IMR-90 (cell line): ENCODE data around the gene BAHD1. TPM values are rescaled to one million over a fixed set of nuclear protein-coding genes. Genes with fewer than 3 reads are reported as not detected.

ENCODE experiments used
- ATAC-seq: fragments of 200-7000 bp; cut with Tn5 transposase; 2 replicates; pipeline ENCODE4 v1.9.1; 2020; ENCODE audit warnings: low read depth, mild to moderate bottlenecking, moderate library complexity
- BruUV-seq: library from RNA; stranded (reverse); fragments of 400-500 nt; replicated peaks from 2 replicates; lab custom pipeline; 2021; lab: Mats Ljungman, UMichigan
- CTCF ChIA-PET: fragments of 300-600 bp; formaldehyde crosslinking; extraction: SDS; loops from one replicate; lab custom pipeline; 2021; ENCODE audit warnings: antibody characterized with exemption; lab: Yijun Ruan, JAX
- POLR2A ChIA-PET: fragments of 300-600 bp; sonication (Branson Sonifier 250); formaldehyde crosslinking; loops from one replicate; lab custom pipeline; 2022; ENCODE audit warnings: antibody characterized with exemption; ENCODE audit not compliant: unreplicated experiment; lab: Charles Lee
- DNase-seq: peaks from one replicate; pipeline ENCODE4 v3.0.0; 2013
- H2AFZ ChIP-seq: replicated peaks from 2 replicates; pipeline ENCODE3; 2013; ENCODE audit warnings: low read length, mild to moderate bottlenecking; ENCODE audit not compliant: poor library complexity
- H2AK5ac ChIP-seq: 2 replicates; pipeline ENCODE4 v1.6.1; 2013; ENCODE audit warnings: low read depth, low read length, inconsistent platforms
- H2AK9ac ChIP-seq: replicated peaks from 2 replicates; pipeline ENCODE3; 2013; ENCODE audit warnings: mild to moderate bottlenecking, low read depth, low read length, moderate library complexity; ENCODE audit not compliant: poor library complexity
- H2BK120ac ChIP-seq: 2 replicates; pipeline ENCODE4 v1.6.1; 2013; ENCODE audit warnings: low read depth, low read length, inconsistent platforms
- H2BK15ac ChIP-seq: 3 replicates; pipeline ENCODE4 v1.6.1; 2013; ENCODE audit warnings: low read depth, low read length, inconsistent platforms
- H2BK20ac ChIP-seq: 2 replicates; pipeline ENCODE4 v1.6.1; 2013; ENCODE audit warnings: low read depth, mild to moderate bottlenecking, inconsistent platforms, low read length, moderate library complexity
- H2BK5ac ChIP-seq: 2 replicates; pipeline ENCODE4 v1.6.1; 2013; ENCODE audit warnings: mild to moderate bottlenecking, low read depth, low read length, inconsistent platforms; ENCODE audit not compliant: poor library complexity, severe bottlenecking
- H3K14ac ChIP-seq: replicated peaks from 2 replicates; pipeline ENCODE4 v1.6.1; 2013; ENCODE audit warnings: low read depth, low read length, inconsistent platforms
- H3K18ac ChIP-seq: 2 replicates; pipeline ENCODE4 v1.6.1; 2013; ENCODE audit warnings: low read depth, low read length, control low read depth
- H3K23ac ChIP-seq: 2 replicates; pipeline ENCODE4 v1.6.1; 2013; ENCODE audit warnings: low read depth, low read length, inconsistent platforms
- H3K27ac ChIP-seq: 2 replicates; pipeline ENCODE4 v1.5.1; 2013; ENCODE audit warnings: mild to moderate bottlenecking, control low read depth, low read length; ENCODE audit not compliant: insufficient read depth
- H3K27me3 ChIP-seq: 2 replicates; pipeline ENCODE4 v1.6.1; 2013; ENCODE audit warnings: low read length; ENCODE audit not compliant: control insufficient read depth, insufficient read depth
- H3K36me3 ChIP-seq: 2 replicates; pipeline ENCODE4 v1.6.1; 2013; ENCODE audit warnings: low read length, mixed read lengths; ENCODE audit not compliant: control insufficient read depth, insufficient read depth
- H3K4ac ChIP-seq: 2 replicates; pipeline ENCODE4 v1.6.1; 2013; ENCODE audit warnings: low read depth, low read length, inconsistent platforms
- H3K4me1 ChIP-seq: 2 replicates; pipeline ENCODE4 v1.6.1; 2013; ENCODE audit warnings: low read length, mixed read lengths; ENCODE audit not compliant: control insufficient read depth, insufficient read depth
- H3K4me2 ChIP-seq: 2 replicates; pipeline ENCODE4 v1.6.1; 2013; ENCODE audit warnings: low read depth, mild to moderate bottlenecking, control low read depth, low read length, moderate library complexity
- H3K4me3 ChIP-seq: 2 replicates; pipeline ENCODE4 v1.5.1; 2013; ENCODE audit warnings: low read depth, mild to moderate bottlenecking, control low read depth, low read length, moderate library complexity; ENCODE audit not compliant: insufficient read depth
- H3K56ac ChIP-seq: 2 replicates; pipeline ENCODE4 v1.6.1; 2013; ENCODE audit warnings: low read length, inconsistent platforms; ENCODE audit not compliant: insufficient read depth; ENCODE audit errors: extremely low read depth
- H3K79me1 ChIP-seq, 2 experiments: 2 replicates each; pipeline ENCODE4 v1.6.1; 2013; ENCODE audit warnings: low read length in 2 of 2, inconsistent platforms in 1 of 2, low read depth in 1 of 2
- H3K9ac ChIP-seq: 2 replicates; pipeline ENCODE4 v1.6.1; 2013; ENCODE audit warnings: low read depth, low read length, control low read depth
- H3K9me1 ChIP-seq: 2 replicates; pipeline ENCODE4 v1.6.1; 2013; ENCODE audit warnings: low read length, inconsistent platforms; ENCODE audit not compliant: insufficient read depth
- H3K9me3 ChIP-seq: 2 replicates; pipeline ENCODE4 v1.6.1; 2013; ENCODE audit warnings: low read length; ENCODE audit not compliant: control insufficient read depth, insufficient read depth
- H4K20me1 ChIP-seq: 2 replicates; pipeline ENCODE4 v1.6.1; 2013; ENCODE audit warnings: low read length, inconsistent platforms; ENCODE audit not compliant: insufficient read depth
- H4K5ac ChIP-seq: 2 replicates; pipeline ENCODE4 v1.6.1; 2013; ENCODE audit warnings: mild to moderate bottlenecking, low read depth, low read length, control low read depth
- H4K8ac ChIP-seq, 2 experiments: 2 replicates each; pipeline ENCODE4 v1.6.1; 2013; ENCODE audit warnings: low read depth in 2 of 2, low read length in 2 of 2, control low read depth in 1 of 2, inconsistent platforms in 1 of 2
- H4K91ac ChIP-seq: 2 replicates; pipeline ENCODE4 v1.6.1; 2013; ENCODE audit warnings: low read depth, low read length, inconsistent platforms; ENCODE audit not compliant: insufficient read depth
- CEBPB ChIP-seq: IDR thresholded peaks from 2 replicates; pipeline ENCODE4 v1.6.1; 2012; ENCODE audit warnings: low read depth, low read length, improper control_type of control experiment
- CTCF ChIP-seq: conservative IDR thresholded peaks from 2 replicates; pipeline ENCODE4 v1.5.1; 2012; ENCODE audit warnings: mild to moderate bottlenecking, low read depth, low read length, improper control_type of control experiment
- FOS ChIP-seq: fragments of 150-350 bp; IDR thresholded peaks from 2 replicates; pipeline ENCODE4 v1.6.1; 2016; ENCODE audit warnings: low read depth, low read length
- MAFK ChIP-seq: IDR thresholded peaks from 2 replicates; pipeline ENCODE4 v1.6.1; 2012; ENCODE audit warnings: low read depth, low read length, improper control_type of control experiment
- MAZ ChIP-seq: IDR thresholded peaks from 2 replicates; pipeline ENCODE4 v1.6.1; 2012; ENCODE audit warnings: low read depth, mild to moderate bottlenecking, low read length, improper control_type of control experiment, moderate library complexity, borderline replicate concordance
- RAD21 ChIP-seq: IDR thresholded peaks from 2 replicates; pipeline ENCODE4 v1.6.1; 2012; ENCODE audit warnings: low read length, improper control_type of control experiment
- RCOR1 ChIP-seq: IDR thresholded peaks from 2 replicates; pipeline ENCODE4 v1.6.1; 2012; ENCODE audit warnings: mild to moderate bottlenecking, low read length, improper control_type of control experiment; ENCODE audit not compliant: insufficient replicate concordance
- RFX5 ChIP-seq: IDR thresholded peaks from 2 replicates; pipeline ENCODE4 v1.8.0; 2012; ENCODE audit warnings: low read depth, mild to moderate bottlenecking, low read length, moderate library complexity
- SMC3 ChIP-seq: fragments of 150-350 bp; IDR thresholded peaks from 2 replicates; pipeline ENCODE4 v1.6.1; 2016; ENCODE audit warnings: low read depth, mild to moderate bottlenecking, antibody characterized with exemption, low read length, moderate library complexity
- WGBS, 2 experiments: methylation state at CpG; one replicate each; pipeline versions ENCODE4 v1.1.5 to v1.1.7; 2013; ENCODE audit warnings: missing lambda C conversion rate in 2 of 2; ENCODE audit not compliant: insufficient read length in 1 of 2; ENCODE audit errors: extremely low coverage in 2 of 2; 5-methylcytosine and 5-hydroxymethylcytosine counted together
- dilution Hi-C: fragments of 300-500 bp; cut with HindIII; formaldehyde crosslinking; loops from one replicate; pipeline ENCODE4 v1.14.3; 2018; ENCODE audit warnings: low sequenced_read_pairs; ENCODE audit not compliant: unreplicated experiment
- in situ Hi-C: fragments of 300-500 bp; cut with MboI; formaldehyde crosslinking; loops from 3 replicates; pipeline ENCODE4 v1.14.3; 2019; ENCODE audit warnings: low sequenced_read_pairs, inconsistent platforms, mixed read lengths
- intact Hi-C: fragments of 100-400 bp; cut with micrococcal nuclease; formaldehyde crosslinking; loops from 2 replicates; pipeline ENCODE4 v1.10.0; 2022
- polyA plus RNA-seq, 3 experiments: library from polyadenylated mRNA; depleted of rRNA; stranded (reverse); fragments of >200 nt; gene quantifications; 2 replicates each; pipeline ENCODE4 v1.2.3, GENCODE V29; 2012; ENCODE audit warnings: low replicate concordance in 1 of 3
- total RNA-seq: library from RNA; depleted of rRNA; stranded (reverse); fragments of >200 nt; gene quantifications from 2 replicates; pipeline ENCODE4 v1.2.3, GENCODE V29; 2012

The BAHD1 gene
- total and polyA plus RNA-seq, 2 of the 4 experiments (the other 2 are of a cell fraction): 3.0 to 8.7 TPM

DNA sequence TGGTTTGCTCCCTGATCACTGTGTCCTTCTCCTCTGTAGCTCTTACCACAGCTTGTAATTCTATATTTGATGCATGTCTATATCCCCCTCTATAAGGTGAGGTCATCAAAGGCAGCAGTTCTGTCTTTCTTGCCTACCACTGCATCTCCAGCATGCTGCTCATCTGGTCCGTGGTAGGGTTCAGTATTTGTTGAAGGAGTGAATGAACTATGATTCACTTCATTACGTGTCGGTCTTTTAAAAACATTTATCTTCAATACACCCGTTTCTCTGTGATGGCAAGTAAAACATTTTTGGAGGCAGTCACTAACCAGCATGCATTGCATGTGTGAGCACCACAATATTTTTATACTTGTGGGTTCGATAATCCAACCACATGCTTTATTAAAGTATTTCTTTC lies 57.7 kb downstream of the BAHD1 start:
- peak overlapping the region; percentile 63 for H2AK9ac ChIP-seq
- POLR2A ChIA-PET: no interaction called here
- DNase-seq: peak; percentile 85
- in situ Hi-C loops: no loop called here
- H3K56ac ChIP-seq: no peak overlapping the region
- H2BK15ac ChIP-seq: no peak overlapping the region
- H2BK120ac ChIP-seq: no peak overlapping the region
- intact Hi-C loops: no loop called here
- no peak overlapping the region for H3K4me3 ChIP-seq
- BruUV-seq: no TSS peak
- no CpG with 5 or more reads among the region's 5 CpGs for WGBS, 2 experiments
- no peak overlapping the region for H4K5ac ChIP-seq
- H3K18ac ChIP-seq: no peak overlapping the region
- dilution Hi-C loops: no loop called here
- TF ChIP-seq MAZ (no peak), SMC3 (no peak), RAD21 (no peak), MAFK (peak; percentile 6; the same call in 1 of the 2 replicates), FOS (0 out of 2 replicates have a peak, but pooled peaks have one; percentile 30), RFX5 (no peak), CTCF (no peak), RCOR1 (no peak), CEBPB (no peak)
- H3K9me1 ChIP-seq: peaks cover 7% of the 10 kb centered on the region
- H2AFZ ChIP-seq: no peak overlapping the region
- no peak overlapping the region for H2BK5ac ChIP-seq
- no peak overlapping the region for H3K4ac ChIP-seq
- H3K4me1 ChIP-seq: no peaks in the 10 kb centered on the region
- no peak overlapping the region for H2AK5ac ChIP-seq
- peak; percentile 82 for ATAC-seq
- H3K9me3 ChIP-seq: no peaks in the 10 kb centered on the region
- no peaks in the 10 kb centered on the region for H3K36me3 ChIP-seq
- H4K8ac ChIP-seq: no peak overlapping the region
- H3K27me3 ChIP-seq: peaks cover 42% of the 10 kb centered on the region
- no peak overlapping the region for H3K4me2 ChIP-seq
- peaks cover 8% of the 10 kb centered on the region; the same call in 1 of the 2 replicates for H4K20me1 ChIP-seq
- H3K27ac ChIP-seq: no peak overlapping the region
- no peaks in the 10 kb centered on the region for H3K79me1 ChIP-seq
- no peak overlapping the region for H3K14ac ChIP-seq
- H3K23ac ChIP-seq: no peak overlapping the region
- no peak overlapping the region for H3K9ac ChIP-seq
- CTCF ChIA-PET: no interaction called here
- H4K91ac ChIP-seq: no peak overlapping the region
- H2BK20ac ChIP-seq: no peak overlapping the region
